ENCODE measurements around the gene GRID2.

- no peak for TF ChIP-seq EZH2phosphoT487 (IDR thresholded peaks at IDR 0.05; ENCODE audit: borderline replicate concordance, low read length)
- no peak for TF ChIP-seq CTCF (conservative IDR thresholded peaks at IDR 0.05; ENCODE audit: low read depth, low read length)
Measured at GRCh38 chr4:93743635-93744034, 1439.9 kb downstream of the GRID2 start.
